H1 (cell line): ENCODE data around the gene NT5DC3. TPM values are rescaled to one million over a fixed set of nuclear protein-coding genes. Genes with fewer than 3 reads are reported as not detected.

Source experiments
- SIN3A ChIP-seq, 2 experiments: IDR thresholded peaks in 1 of 2; conservative IDR thresholded peaks in 1 of 2; 2 replicates each; pipeline ENCODE4 v1.6.1; 2011 to 2012; ENCODE audit warnings: low read length in 2 of 2, improper control_type of control experiment in 1 of 2, low read depth in 1 of 2, mild to moderate bottlenecking in 1 of 2
- SIX5 ChIP-seq: IDR thresholded peaks from 2 replicates; pipeline ENCODE4 v1.6.1; 2011; ENCODE audit warnings: mild to moderate bottlenecking, low read depth, low read length
- polyA plus RNA-seq, 7 experiments: library from polyadenylated mRNA; depleted of rRNA in 3 of 7; stranded (reverse) in 5 of 7; unstranded in 2 of 7; fragments of >200 nt in 5 of 7; fragments of 200-250 nt in 2 of 7; gene quantifications; 1 replicate in 5 of 7; 2 replicates in 1 of 7; 4 replicates in 1 of 7; pipeline versions ENCODE4 v1.2.1 to v1.2.3, GENCODE V29; 2011 to 2013; ENCODE audit warnings: missing spikeins in 2 of 7, mixed read lengths in 2 of 7
- total RNA-seq: library from RNA; stranded (reverse); fragmentation: NEBNext Ultra II Directional; extraction: Animal tissue kit (Norgen Biotek cat#: 25700); gene quantifications from 2 replicates; pipeline ENCODE4 v1.2.1, GENCODE V29; 2021

NT5DC3 gene
- total and polyA plus RNA-seq, 2 of the 8 experiments (the other 6 are each of a cell fraction or from before 2014, with no cell fraction given): 5.4 to 14.8 TPM

GRCh38 chr12:103778781-103779180 is 62.3 kb downstream of the NT5DC3 start (continued):
- TF ChIP-seq SIX5 (no peak), SIN3A (conservative IDR thresholded peaks at IDR 0.05 in 1 of 2, IDR thresholded peaks at IDR 0.05 in 1 of 2; ENCODE audit: low read depth in 1 of 2, low read length in 2 of 2) (no peak)
- TF ChIP-seq, all 59 proteins: peak for 0
